Measurements from ENCODE around the gene SLC38A10.

The SLC38A10 gene

DNA sequence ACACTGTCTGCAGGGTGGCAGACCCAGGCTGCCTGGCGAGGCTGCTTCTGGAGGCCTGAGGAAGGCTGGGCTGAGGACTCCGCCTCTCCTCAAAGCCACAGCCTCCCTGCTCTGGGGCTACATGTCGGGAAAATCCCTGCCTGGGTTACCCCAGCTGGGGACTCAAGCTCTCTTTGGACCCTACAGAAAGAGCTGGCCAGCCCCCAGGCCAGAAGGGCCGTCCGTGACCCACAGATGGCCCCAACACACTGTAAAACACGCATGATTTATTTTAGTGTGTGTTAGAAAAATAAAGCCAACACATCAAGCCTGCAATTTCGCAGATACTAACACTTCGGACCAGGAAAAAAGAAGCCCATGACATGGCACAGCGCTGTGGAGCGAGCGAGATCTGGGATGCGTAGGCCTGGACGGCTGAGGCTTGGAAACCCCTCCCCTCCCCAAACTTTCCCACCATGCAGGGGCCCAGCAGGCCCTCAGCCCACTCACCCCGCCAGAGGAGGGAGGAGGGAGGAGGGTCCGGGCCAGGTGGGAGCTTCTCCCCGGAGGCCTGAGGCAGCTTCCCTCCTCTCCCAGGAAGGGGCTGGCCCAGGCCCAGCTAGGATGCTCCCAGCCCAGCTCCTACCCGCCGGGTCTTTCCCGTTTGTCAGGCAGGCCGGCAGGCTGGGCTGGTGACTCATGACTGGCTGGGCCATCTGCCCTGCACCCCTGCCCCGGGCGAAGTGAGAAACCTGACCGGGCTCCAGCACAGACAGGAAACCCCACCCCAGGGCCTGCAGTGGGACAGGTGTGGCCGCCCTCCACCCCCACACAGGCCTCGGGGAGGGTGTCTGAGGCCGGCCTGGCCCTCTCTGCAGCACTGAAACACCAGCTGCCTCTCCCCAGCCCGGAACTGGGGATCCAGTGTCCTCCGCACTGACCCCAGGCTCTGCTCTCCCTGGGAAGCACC, 34.1 kb upstream of the SLC38A10 start:
- H3K4me1 ChIP-seq (ENCODE audit: control insufficient read depth in 1 of 2, insufficient read depth in 1 of 2, low read depth in 1 of 2, low read length in 1 of 2) = peaks cover 43 to 47% of the 10 kb centered on the region in 2 experiments
- no peaks in the 10 kb centered on the region for H3K36me3 ChIP-seq
- TF ChIP-seq, protein P1, sequence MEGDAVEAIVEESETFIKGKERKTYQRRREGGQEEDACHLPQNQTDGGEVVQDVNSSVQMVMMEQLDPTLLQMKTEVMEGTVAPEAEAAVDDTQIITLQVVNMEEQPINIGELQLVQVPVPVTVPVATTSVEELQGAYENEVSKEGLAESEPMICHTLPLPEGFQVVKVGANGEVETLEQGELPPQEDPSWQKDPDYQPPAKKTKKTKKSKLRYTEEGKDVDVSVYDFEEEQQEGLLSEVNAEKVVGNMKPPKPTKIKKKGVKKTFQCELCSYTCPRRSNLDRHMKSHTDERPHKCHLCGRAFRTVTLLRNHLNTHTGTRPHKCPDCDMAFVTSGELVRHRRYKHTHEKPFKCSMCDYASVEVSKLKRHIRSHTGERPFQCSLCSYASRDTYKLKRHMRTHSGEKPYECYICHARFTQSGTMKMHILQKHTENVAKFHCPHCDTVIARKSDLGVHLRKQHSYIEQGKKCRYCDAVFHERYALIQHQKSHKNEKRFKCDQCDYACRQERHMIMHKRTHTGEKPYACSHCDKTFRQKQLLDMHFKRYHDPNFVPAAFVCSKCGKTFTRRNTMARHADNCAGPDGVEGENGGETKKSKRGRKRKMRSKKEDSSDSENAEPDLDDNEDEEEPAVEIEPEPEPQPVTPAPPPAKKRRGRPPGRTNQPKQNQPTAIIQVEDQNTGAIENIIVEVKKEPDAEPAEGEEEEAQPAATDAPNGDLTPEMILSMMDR (IDR thresholded peaks at IDR 0.05) = no peak
- no peak overlapping the region for H3K27ac ChIP-seq
- H3K27me3 ChIP-seq = peaks cover 50% of the 10 kb centered on the region
- no peak overlapping the region for H3K4me3 ChIP-seq (ENCODE audit: low read depth in 1 of 2, low read length in 1 of 2)
- H3K9me3 ChIP-seq = no peaks in the 10 kb centered on the region

DNA sequence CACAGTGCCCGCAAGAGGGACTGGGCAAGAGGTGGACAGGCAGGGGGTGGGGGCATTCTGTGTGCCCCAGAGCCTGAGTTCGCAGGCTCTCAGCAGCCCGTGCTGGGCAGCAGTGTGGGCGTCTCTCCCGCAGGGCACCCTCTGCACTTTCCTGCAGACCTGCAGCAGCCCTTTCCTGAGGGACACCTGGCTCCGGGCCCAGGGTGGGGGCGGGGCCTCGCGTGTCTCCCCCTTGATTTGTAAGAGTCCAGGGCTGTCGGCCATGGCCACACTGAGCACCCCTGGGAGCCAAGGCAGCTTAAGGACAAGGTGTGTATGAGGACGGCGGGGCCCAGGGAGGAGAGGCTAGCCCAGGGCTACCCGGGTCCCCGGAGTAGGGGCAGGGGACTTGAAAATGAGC, 33.4 kb upstream of the SLC38A10 start:
- TF ChIP-seq, protein P1 (IDR thresholded peaks at IDR 0.05) = no peak
- H3K4me3 ChIP-seq (ENCODE audit: low read depth in 1 of 2, low read length in 1 of 2) = no peak overlapping the region

DNA sequence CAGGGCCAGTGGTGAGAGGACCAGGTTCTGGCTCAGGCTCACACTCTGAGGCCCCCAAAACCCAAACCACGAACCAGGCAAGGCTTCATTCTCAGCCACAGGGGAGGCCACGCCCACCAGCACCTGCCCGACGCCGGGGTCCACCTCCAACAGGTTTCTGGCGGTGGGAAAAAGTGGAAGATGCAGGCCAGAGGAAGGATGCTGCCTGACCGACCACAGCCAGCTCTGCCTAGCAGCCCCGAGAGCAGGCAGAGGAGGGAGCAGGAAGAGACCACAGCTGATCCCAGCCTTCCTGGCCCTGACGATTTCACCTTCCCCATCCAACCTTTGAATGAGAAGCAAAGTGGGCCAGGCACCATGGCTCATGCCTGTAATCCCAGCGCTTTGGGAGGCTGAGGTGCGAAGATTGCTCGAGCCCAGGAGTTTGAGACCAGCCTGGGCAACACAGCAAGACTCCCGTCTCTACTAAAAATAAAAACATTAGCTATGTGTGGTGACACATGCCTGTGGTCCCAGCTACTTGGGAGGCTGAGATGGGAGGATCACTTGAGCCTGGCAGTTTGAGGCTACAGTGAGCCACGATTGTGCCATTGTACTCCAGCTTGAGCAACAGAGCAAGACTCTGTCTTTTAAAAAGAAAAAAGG, 30.7 kb upstream of the SLC38A10 start:
- peaks cover 17% of the 10 kb centered on the region for H3K27me3 ChIP-seq
- H3K9me3 ChIP-seq = no peaks in the 10 kb centered on the region
- peak overlapping the region; percentile 84 for H3K27ac ChIP-seq
- H3K36me3 ChIP-seq = no peaks in the 10 kb centered on the region
- peak overlapping the region in 1 of 2 experiments; percentile 49 for H3K4me3 ChIP-seq (ENCODE audit: low read depth in 1 of 2, low read length in 1 of 2)
- TF ChIP-seq, protein P1 (IDR thresholded peaks at IDR 0.05) = no peak
- peaks cover 58 to 63% of the 10 kb centered on the region in 2 experiments for H3K4me1 ChIP-seq (ENCODE audit: control insufficient read depth in 1 of 2, insufficient read depth in 1 of 2, low read depth in 1 of 2, low read length in 1 of 2)

More for the DNA sequence above, 33.4 kb upstream of the SLC38A10 start:
- Histone ChIP-seq H3K27ac (no peak overlapping the region), H3K27me3 (peaks cover 42% of the 10 kb centered on the region), H3K9me3 (no peaks in the 10 kb centered on the region), H3K36me3 (no peaks in the 10 kb centered on the region), H3K4me1 (ENCODE audit: control insufficient read depth in 1 of 2, insufficient read depth in 1 of 2, low read depth in 1 of 2, low read length in 1 of 2) (peaks cover 51 to 55% of the 10 kb centered on the region in 2 experiments)

DNA sequence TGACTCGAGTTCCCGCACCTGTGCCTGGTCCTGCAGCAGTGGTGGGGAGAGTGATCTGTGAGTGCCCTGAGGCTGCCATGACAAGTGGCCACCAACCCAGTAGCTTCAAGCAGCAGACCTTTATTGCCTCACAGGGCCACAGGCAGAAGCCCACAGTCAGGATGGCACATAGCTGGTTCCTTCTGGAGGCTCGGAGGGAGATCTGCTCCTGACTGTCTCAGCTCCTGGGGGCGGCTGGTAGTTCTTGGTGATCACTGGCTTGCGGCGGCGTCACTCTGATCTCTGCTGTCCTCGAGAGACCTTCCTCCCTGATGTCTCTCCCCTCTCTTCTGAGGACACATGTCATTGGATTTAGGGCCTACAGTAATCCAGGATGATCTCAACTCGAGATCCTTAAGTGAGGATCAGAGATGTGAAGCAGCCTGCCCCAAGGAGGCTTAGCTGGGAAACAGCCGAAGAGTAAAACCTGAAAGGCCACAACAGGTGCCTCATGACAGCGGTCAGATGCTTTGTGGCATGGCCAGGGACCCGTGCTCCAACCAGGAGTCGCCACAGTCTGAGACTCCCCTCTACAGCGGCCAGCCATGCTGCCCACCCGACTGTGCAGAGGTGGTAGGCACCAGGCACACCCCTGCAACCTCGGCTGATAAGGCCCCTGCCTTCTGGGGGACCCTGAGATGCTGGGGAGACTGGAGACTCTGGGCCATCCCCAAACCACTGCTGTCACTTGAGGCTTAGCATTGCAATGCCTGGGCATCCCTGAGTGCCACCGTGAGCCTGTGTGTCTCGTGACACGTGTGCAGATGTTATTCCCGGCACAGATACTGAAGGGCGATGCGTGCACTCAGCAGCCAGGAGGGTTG, 30.0 kb upstream of the SLC38A10 start:
- Histone ChIP-seq H3K4me3 (ENCODE audit: low read depth in 1 of 2, low read length in 1 of 2) (no peak overlapping the region), H3K4me1 (ENCODE audit: control insufficient read depth in 1 of 2, insufficient read depth in 1 of 2, low read depth in 1 of 2, low read length in 1 of 2) (peaks cover 58 to 63% of the 10 kb centered on the region in 2 experiments), H3K27ac (peak overlapping the region; percentile 84), H3K27me3 (peaks cover 12% of the 10 kb centered on the region), H3K9me3 (no peaks in the 10 kb centered on the region), H3K36me3 (no peaks in the 10 kb centered on the region)
- TF ChIP-seq, protein P1 (IDR thresholded peaks at IDR 0.05) = no peak

DNA sequence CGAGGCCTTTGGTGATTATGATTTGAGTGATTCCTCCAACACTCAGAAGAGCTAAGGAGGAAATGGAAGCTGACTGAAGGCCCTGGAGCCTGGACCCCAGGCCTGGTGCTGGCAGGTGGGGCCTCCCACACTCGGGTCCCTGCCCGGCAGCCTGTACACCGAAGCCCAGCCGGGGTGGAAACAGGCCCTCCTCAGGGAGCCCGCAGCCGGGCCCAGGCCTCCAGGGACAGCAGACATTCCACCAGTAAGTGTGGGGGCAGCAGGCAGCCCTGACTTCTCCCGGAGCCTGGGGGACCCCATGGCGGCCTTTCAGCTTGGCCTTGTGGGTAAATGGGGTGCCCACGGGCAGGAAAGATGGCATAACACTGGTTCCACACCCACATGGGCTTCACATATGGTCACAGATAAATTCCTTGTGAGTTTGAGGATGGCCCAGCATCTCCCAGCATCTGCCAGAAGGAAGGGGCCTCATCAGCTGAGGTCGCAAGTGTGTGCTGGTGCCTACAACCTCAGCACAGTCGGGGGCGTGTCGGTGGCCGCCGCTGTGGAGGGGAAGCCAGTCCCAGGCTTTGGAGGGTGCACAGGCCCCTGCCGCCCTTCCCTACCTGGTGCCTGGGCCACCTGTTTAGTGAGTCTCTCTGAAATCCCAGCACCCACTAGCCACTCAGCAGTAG, 29.2 kb upstream of the SLC38A10 start:
- Histone ChIP-seq H3K27me3 (peaks cover 6% of the 10 kb centered on the region), H3K4me3 (ENCODE audit: low read depth in 1 of 2, low read length in 1 of 2) (no peak overlapping the region), H3K4me1 (ENCODE audit: control insufficient read depth in 1 of 2, insufficient read depth in 1 of 2, low read depth in 1 of 2, low read length in 1 of 2) (peaks cover 54 to 59% of the 10 kb centered on the region in 2 experiments), H3K9me3 (no peaks in the 10 kb centered on the region), H3K36me3 (no peaks in the 10 kb centered on the region), H3K27ac (no peak overlapping the region)
- TF ChIP-seq, protein P1 (IDR thresholded peaks at IDR 0.05) = no peak
